ENCODE measurements around the gene NANOGP8.

DNA sequence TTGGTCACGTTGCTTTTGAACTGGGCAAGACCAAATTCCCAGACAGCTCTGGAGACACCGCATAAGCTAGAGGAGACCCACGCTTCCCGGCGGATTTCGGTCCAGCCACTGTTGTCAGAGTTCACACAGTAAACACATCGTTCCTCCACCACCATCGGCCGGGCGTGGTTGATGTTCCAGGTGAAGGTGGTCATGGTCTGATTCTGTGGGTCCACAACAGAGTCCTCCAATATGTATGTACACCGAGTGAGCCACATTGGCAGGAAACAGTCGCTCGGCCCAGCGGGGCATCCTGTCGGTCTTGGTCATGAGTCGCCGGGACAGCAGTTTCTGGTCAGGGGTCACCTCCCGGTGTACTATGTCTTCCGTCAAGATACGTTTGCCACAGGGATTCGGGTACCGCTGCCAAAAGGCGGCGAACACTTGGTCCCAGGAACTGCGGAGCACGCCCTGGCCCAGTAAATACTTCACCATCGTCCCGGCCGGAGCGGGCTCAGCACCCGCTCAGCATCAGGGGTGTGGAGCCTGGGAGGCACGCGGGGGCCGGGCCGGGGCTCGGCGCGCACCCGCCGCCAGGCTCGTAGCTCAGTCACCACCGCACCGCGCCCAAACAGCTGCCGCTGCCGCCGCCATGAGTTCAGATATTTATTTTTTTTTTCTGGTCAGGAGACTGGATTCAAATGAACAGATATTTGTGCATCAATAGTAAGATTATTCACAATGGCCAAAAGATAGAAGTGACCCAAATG, 36.7 kb upstream of the NANOGP8 start:
- TF ChIP-seq, protein P1, sequence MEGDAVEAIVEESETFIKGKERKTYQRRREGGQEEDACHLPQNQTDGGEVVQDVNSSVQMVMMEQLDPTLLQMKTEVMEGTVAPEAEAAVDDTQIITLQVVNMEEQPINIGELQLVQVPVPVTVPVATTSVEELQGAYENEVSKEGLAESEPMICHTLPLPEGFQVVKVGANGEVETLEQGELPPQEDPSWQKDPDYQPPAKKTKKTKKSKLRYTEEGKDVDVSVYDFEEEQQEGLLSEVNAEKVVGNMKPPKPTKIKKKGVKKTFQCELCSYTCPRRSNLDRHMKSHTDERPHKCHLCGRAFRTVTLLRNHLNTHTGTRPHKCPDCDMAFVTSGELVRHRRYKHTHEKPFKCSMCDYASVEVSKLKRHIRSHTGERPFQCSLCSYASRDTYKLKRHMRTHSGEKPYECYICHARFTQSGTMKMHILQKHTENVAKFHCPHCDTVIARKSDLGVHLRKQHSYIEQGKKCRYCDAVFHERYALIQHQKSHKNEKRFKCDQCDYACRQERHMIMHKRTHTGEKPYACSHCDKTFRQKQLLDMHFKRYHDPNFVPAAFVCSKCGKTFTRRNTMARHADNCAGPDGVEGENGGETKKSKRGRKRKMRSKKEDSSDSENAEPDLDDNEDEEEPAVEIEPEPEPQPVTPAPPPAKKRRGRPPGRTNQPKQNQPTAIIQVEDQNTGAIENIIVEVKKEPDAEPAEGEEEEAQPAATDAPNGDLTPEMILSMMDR (IDR thresholded peaks at IDR 0.05; ENCODE audit: poor library complexity, severe bottlenecking) = no peak
- TF ChIP-seq, protein P2, sequence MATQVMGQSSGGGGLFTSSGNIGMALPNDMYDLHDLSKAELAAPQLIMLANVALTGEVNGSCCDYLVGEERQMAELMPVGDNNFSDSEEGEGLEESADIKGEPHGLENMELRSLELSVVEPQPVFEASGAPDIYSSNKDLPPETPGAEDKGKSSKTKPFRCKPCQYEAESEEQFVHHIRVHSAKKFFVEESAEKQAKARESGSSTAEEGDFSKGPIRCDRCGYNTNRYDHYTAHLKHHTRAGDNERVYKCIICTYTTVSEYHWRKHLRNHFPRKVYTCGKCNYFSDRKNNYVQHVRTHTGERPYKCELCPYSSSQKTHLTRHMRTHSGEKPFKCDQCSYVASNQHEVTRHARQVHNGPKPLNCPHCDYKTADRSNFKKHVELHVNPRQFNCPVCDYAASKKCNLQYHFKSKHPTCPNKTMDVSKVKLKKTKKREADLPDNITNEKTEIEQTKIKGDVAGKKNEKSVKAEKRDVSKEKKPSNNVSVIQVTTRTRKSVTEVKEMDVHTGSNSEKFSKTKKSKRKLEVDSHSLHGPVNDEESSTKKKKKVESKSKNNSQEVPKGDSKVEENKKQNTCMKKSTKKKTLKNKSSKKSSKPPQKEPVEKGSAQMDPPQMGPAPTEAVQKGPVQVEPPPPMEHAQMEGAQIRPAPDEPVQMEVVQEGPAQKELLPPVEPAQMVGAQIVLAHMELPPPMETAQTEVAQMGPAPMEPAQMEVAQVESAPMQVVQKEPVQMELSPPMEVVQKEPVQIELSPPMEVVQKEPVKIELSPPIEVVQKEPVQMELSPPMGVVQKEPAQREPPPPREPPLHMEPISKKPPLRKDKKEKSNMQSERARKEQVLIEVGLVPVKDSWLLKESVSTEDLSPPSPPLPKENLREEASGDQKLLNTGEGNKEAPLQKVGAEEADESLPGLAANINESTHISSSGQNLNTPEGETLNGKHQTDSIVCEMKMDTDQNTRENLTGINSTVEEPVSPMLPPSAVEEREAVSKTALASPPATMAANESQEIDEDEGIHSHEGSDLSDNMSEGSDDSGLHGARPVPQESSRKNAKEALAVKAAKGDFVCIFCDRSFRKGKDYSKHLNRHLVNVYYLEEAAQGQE (IDR thresholded peaks at IDR 0.05; ENCODE audit: borderline replicate concordance) = no peak
- TF ChIP-seq RAD21 (conservative IDR thresholded peaks at IDR 0.05) = no peak
- TF ChIP-seq EP300 (conservative IDR thresholded peaks at IDR 0.05; ENCODE audit: poor library complexity, severe bottlenecking) = no peak
- TF ChIP-seq TAF1 (IDR thresholded peaks at IDR 0.05; ENCODE audit: low read depth) = no peak
- no peak for TF ChIP-seq EZH2 (IDR thresholded peaks at IDR 0.05; ENCODE audit: borderline replicate concordance, insufficient read depth, low read length, poor library complexity, severe bottlenecking)
- no peak for TF ChIP-seq POLR2AphosphoS5 (IDR thresholded peaks at IDR 0.05)
- TF ChIP-seq SMC3 (conservative IDR thresholded peaks at IDR 0.05; ENCODE audit: poor library complexity) = no peak
